ENCODE measurements around the gene PCOLCE2. TPM values are rescaled to one million over a fixed set of nuclear protein-coding genes. Genes with fewer than 3 reads are reported as not detected.

Gene PCOLCE2
- total RNA-seq, 1 experiment from 2014 or later: 14.6 TPM

DNA sequence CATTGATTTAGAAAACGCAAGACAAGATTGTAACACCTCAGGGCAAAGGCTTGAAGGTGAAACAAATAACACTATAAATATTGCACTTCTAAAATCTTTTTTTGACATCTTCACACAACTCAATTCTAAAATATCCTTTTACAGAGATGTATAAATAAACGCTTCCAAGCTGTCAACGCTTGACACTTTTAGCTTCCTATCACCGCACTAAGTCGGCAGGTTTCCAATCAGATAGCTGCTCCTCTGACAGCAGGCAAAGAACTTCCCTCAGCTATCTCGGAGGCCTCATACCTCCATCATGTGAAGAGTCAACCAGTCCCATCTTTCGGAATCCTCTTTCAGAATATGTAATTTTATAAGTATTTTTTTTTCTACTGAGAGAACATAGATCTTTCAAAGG is 71.0 kb downstream of the PCOLCE2 start:
- TF ChIP-seq SIN3A (IDR thresholded peaks at IDR 0.05; ENCODE audit: borderline replicate concordance, insufficient read depth, low read depth, low read length) (no peak), POLR2AphosphoS5 (IDR thresholded peaks at IDR 0.05; ENCODE audit: low read depth, low read length) (no peak), REST (IDR thresholded peaks at IDR 0.05; ENCODE audit: insufficient read depth in 1 of 2, low read depth in 2 of 2, low read length in 1 of 2) (no peak), TCF7L2 (IDR thresholded peaks at IDR 0.05; ENCODE audit: low read depth, low read length) (no peak)
- TF ChIP-seq, protein P1, sequence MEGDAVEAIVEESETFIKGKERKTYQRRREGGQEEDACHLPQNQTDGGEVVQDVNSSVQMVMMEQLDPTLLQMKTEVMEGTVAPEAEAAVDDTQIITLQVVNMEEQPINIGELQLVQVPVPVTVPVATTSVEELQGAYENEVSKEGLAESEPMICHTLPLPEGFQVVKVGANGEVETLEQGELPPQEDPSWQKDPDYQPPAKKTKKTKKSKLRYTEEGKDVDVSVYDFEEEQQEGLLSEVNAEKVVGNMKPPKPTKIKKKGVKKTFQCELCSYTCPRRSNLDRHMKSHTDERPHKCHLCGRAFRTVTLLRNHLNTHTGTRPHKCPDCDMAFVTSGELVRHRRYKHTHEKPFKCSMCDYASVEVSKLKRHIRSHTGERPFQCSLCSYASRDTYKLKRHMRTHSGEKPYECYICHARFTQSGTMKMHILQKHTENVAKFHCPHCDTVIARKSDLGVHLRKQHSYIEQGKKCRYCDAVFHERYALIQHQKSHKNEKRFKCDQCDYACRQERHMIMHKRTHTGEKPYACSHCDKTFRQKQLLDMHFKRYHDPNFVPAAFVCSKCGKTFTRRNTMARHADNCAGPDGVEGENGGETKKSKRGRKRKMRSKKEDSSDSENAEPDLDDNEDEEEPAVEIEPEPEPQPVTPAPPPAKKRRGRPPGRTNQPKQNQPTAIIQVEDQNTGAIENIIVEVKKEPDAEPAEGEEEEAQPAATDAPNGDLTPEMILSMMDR (IDR thresholded peaks at IDR 0.05): no peak
- Histone ChIP-seq H3K27ac (ENCODE audit: low read length) (no peak overlapping the region), H3K4me3 (ENCODE audit: low read depth in 2 of 2, low read length in 2 of 2) (no peak overlapping the region), H3K36me3 (ENCODE audit: control insufficient read depth, insufficient read depth, low read length) (no peaks in the 10 kb centered on the region), H3K4me1 (ENCODE audit: control insufficient read depth, insufficient read depth, low read length) (no peaks in the 10 kb centered on the region), H3K9me3 (ENCODE audit: control insufficient read depth, insufficient read depth, low read depth, low read length) (no peaks in the 10 kb centered on the region), H3K27me3 (ENCODE audit: control insufficient read depth, insufficient read depth, low read length) (no peaks in the 10 kb centered on the region)
- DNase-seq (ENCODE audit: low read depth, low spot score) (no peak), ATAC-seq (no peak)
- CTCF ChIA-PET: interaction anchor here (2.4 kb wide), 1 partner anchor 11 kb away, joined by 8 read pairs; no protein-coding TSS in a partner anchor
- POLR2A ChIA-PET: interaction anchor here (0.9 kb wide), 1 partner anchor 11 kb away, joined by 3 read pairs; no protein-coding TSS in a partner anchor
- intact Hi-C loops (cut with micrococcal nuclease; ENCODE audit: unreplicated experiment): no loop called here
- no TSS peak for BruUV-seq (replicated peaks)
- in situ Hi-C loops (cut with HindIII; ENCODE audit: low pct_unique_long_range_greater_than_20kb, low sequenced_read_pairs): no loop called here

DNA sequence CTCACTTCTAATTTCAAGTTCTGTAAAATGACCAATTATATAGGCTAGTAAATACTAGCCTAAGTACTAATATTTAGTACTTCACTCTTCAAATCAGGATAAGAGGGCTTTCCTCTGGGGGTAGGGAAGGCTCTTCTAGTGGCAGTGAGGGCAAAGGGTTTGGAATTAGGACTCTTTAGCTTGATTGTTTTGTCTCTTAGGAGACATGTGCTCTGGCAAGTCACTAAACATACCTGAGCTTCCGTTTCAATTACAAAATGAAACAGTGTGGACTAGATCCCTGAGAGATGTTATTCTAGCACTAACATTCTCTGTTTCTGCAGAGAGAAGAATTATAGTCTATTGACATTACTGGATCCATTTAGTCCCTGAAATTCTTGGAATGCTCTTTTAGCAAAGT is 71.5 kb downstream of the PCOLCE2 start:
- Histone ChIP-seq H3K4me1 (ENCODE audit: control insufficient read depth, insufficient read depth, low read length) (no peaks in the 10 kb centered on the region), H3K27me3 (ENCODE audit: control insufficient read depth, insufficient read depth, low read length) (no peaks in the 10 kb centered on the region), H3K27ac (ENCODE audit: low read length) (no peak overlapping the region), H3K9me3 (ENCODE audit: control insufficient read depth, insufficient read depth, low read depth, low read length) (no peaks in the 10 kb centered on the region), H3K36me3 (ENCODE audit: control insufficient read depth, insufficient read depth, low read length) (no peaks in the 10 kb centered on the region), H3K4me3 (ENCODE audit: low read depth in 2 of 2, low read length in 2 of 2) (no peak overlapping the region)
- in situ Hi-C loops (cut with HindIII; ENCODE audit: low pct_unique_long_range_greater_than_20kb, low sequenced_read_pairs) (no loop called here), intact Hi-C loops (cut with micrococcal nuclease; ENCODE audit: unreplicated experiment) (no loop called here)
- ATAC-seq (no peak), DNase-seq (ENCODE audit: low read depth, low spot score) (no peak)
- BruUV-seq (replicated peaks): no TSS peak
- ChIA-PET POLR2A (no interaction called here), CTCF (interaction anchor here (2.4 kb wide), 1 partner anchor 12 kb away, joined by 8 read pairs; no protein-coding TSS in a partner anchor)
- TF ChIP-seq POLR2AphosphoS5 (IDR thresholded peaks at IDR 0.05; ENCODE audit: low read depth, low read length): no peak

- Histone ChIP-seq H3K27ac (ENCODE audit: low read length) (no peak overlapping the region), H3K4me3 (ENCODE audit: low read depth in 2 of 2, low read length in 2 of 2) (no peak overlapping the region), H3K27me3 (ENCODE audit: control insufficient read depth, insufficient read depth, low read length) (no peaks in the 10 kb centered on the region), H3K36me3 (ENCODE audit: control insufficient read depth, insufficient read depth, low read length) (no peaks in the 10 kb centered on the region), H3K4me1 (ENCODE audit: control insufficient read depth, insufficient read depth, low read length) (no peaks in the 10 kb centered on the region), H3K9me3 (ENCODE audit: control insufficient read depth, insufficient read depth, low read depth, low read length) (no peaks in the 10 kb centered on the region)
- in situ Hi-C loops (cut with HindIII; ENCODE audit: low pct_unique_long_range_greater_than_20kb, low sequenced_read_pairs) (no loop called here), intact Hi-C loops (cut with micrococcal nuclease; ENCODE audit: unreplicated experiment) (no loop called here)
- TF ChIP-seq POLR2AphosphoS5 (IDR thresholded peaks at IDR 0.05; ENCODE audit: low read depth, low read length) (no peak), REST (IDR thresholded peaks at IDR 0.05; ENCODE audit: insufficient read depth in 1 of 2, low read depth in 2 of 2, low read length in 1 of 2) (no peak), TCF7L2 (IDR thresholded peaks at IDR 0.05; ENCODE audit: low read depth, low read length) (no peak), SIN3A (IDR thresholded peaks at IDR 0.05; ENCODE audit: borderline replicate concordance, insufficient read depth, low read depth, low read length) (no peak)
- TF ChIP-seq, protein P1 (IDR thresholded peaks at IDR 0.05): no peak
- ATAC-seq (no peak), DNase-seq (ENCODE audit: low read depth, low spot score) (no peak)
- POLR2A ChIA-PET: no interaction called here
- BruUV-seq (replicated peaks): no TSS peak
- CTCF ChIA-PET: no interaction called here
Measured at GRCh38 chr3:142815803-142816202, 73.1 kb downstream of the PCOLCE2 start.
